HFF-Myc (cell line): ENCODE results near the gene TRIO.

Source experiments
- DNase-seq: peaks from one replicate; pipeline ENCODE4 v3.0.0-alpha.2; 2011; ENCODE audit warnings: low read depth; ENCODE audit errors: extremely low read depth
- H3K4me3 ChIP-seq: replicated peaks from 2 replicates; pipeline ENCODE4 v1.5.1; 2011; ENCODE audit warnings: low read depth, mild to moderate bottlenecking, control low read depth, low read length
- CTCF ChIP-seq: IDR thresholded peaks from 2 replicates; pipeline ENCODE4 v1.5.1; 2012; ENCODE audit warnings: mild to moderate bottlenecking, low read depth, low read length, control low read depth; ENCODE audit errors: missing control alignments

The TRIO gene

GRCh38 chr5:14337593-14337992 is 194.5 kb downstream of the TRIO start:
- no peak for TF ChIP-seq CTCF
- DNase-seq: no peak
- H3K4me3 ChIP-seq: no peak overlapping the region

- H3K4me3 ChIP-seq: no peak overlapping the region
- no peak for TF ChIP-seq CTCF
- DNase-seq: no peak
These were observed 196.3 kb downstream of the TRIO start for GRCh38 chr5:14339468-14339867.

GRCh38 chr5:14341571-14342230 is 198.6 kb downstream of the TRIO start:
- DNase-seq: no peak
- no peak overlapping the region for H3K4me3 ChIP-seq
- TF ChIP-seq CTCF: no peak

- no peak for TF ChIP-seq CTCF
- no peak overlapping the region for H3K4me3 ChIP-seq
- DNase-seq: no peak
These were observed 199.2 kb downstream of the TRIO start for GRCh38 chr5:14342306-14342705.

GRCh38 chr5:14343376-14343775 is 200.2 kb downstream of the TRIO start:
- TF ChIP-seq CTCF: no peak
- no peak overlapping the region for H3K4me3 ChIP-seq
- DNase-seq: no peak

GRCh38 chr5:14347522-14347921 is 204.4 kb downstream of the TRIO start:
- TF ChIP-seq CTCF: no peak
- no peak overlapping the region for H3K4me3 ChIP-seq
- no peak for DNase-seq

GRCh38 chr5:14348142-14348541 is 205.0 kb downstream of the TRIO start:
- no peak overlapping the region for H3K4me3 ChIP-seq
- DNase-seq: no peak
- no peak for TF ChIP-seq CTCF
